GM21447 (cell line): Measurements from ENCODE around the gene MEA1.

Experiments
- ATAC-seq: cut with Tn5 transposase; IDR thresholded peaks from one replicate; pipeline ENCODE4 v1.9.1; 2021; ENCODE audit not compliant: unreplicated experiment

MEA1 gene

DNA sequence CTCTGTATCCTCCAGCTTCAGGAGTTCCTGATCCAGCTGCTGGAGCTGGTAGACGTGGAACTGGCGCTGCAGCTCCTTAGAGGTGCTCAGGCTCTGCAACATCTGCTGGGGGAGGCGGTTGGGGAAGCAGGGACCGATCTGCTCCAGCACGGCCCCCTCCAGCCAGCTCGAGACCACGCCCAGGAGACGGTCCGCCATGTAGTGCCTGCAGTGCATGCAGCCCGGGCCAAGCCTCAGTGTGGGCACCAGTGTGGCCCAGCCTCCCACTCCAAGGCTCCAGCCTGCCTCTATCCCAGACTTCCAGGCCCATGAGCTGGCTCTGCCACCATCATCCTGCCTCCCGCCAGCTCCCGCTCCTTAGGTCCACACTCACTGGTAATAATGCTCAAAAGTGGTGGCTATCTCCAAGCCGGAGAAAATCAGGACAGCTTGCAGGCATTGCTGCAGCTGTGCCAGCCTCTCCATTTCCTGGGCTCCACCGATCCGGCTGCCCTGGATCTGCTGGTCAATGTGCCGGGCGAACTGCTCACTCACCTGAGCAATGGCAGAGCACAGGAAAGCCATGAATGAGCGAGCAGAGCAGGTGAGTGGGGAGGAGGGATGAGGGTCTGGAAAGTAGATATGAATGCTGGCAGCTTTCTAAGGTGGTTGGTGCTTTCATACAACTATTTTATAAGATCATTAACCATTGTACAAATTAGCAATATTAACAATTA is 27.0 kb upstream of the MEA1 start:
- ATAC-seq, result no peak

DNA sequence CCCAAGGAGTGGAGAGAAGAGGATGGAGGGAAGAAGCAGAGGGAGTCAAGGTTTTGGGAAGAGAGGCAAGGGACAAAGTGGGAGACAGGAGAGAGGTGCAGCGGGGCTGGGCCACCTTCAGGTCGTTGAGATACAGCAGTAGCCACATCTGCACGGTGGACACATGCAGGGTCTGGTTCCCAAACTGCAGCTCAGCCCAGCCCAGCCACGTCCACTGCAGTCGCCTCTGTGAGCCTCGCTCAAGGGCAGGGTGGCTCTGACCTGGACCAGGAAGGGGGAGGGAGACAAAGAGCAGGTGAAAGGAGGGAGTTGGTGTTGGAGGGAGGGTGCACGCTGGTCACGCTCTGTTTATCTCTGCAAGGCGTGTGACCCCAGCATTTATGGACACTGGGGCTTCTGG is 25.0 kb upstream of the MEA1 start:
- no peak for ATAC-seq

DNA sequence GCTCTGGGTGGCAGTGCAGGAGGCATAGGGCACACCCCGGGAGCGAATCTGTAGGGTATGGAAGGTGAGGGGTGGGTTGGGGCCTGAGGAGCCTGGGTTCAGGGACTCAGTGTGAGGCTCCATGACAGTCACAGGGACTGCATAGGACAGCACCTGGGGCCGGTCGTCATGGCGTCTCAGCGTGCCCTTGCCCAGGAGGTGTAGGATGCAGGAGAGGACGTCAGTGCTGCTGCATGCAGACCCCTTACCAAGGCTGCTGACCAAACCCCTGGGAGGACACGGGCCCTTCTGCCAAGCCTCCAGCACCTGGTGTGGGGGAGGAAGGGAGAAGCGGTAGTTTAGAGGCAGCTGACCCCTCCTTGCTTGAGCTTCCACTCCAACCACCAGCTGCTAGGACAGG is 24.0 kb upstream of the MEA1 start:
- ATAC-seq, result no peak

DNA sequence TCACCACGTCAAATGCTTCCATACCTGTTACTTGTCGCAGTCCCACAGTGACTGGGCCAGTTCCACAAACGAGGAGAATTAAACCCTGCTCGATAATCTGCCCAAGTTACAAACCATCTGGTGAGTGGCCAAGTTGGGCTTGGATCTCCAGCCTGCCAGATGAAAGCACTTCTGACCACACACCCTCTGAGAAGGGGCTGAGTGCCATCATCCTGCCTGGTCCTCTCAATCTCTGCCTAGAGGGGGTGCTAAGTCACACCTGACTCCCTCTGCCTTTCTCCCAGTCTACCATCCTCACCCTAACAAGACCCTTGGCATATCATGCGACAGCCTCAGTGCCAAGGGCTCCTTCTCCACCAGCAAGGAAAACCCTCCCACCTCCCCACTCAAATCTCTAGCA is 23.5 kb upstream of the MEA1 start:
- ATAC-seq, result no peak

DNA sequence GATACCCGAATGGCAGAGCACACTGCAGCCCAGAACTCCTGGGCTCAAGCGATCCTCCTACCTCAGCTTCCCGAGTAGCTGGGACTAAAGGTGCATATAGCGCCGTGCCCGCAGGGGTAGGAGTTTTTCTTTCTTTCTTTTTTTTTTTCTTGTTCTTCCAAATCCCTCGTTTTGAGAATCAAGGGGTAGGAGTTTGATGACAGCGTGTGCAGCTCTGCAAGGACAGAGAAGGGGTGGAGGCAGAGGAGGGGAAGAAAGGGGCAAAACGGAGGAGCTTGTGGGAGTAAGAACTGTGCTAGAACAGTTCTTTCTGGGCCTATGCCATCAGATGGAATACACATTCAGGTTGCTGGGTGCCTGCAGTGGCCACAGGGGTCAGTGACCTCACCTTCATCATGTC is 23.0 kb upstream of the MEA1 start:
- ATAC-seq, result no peak

DNA sequence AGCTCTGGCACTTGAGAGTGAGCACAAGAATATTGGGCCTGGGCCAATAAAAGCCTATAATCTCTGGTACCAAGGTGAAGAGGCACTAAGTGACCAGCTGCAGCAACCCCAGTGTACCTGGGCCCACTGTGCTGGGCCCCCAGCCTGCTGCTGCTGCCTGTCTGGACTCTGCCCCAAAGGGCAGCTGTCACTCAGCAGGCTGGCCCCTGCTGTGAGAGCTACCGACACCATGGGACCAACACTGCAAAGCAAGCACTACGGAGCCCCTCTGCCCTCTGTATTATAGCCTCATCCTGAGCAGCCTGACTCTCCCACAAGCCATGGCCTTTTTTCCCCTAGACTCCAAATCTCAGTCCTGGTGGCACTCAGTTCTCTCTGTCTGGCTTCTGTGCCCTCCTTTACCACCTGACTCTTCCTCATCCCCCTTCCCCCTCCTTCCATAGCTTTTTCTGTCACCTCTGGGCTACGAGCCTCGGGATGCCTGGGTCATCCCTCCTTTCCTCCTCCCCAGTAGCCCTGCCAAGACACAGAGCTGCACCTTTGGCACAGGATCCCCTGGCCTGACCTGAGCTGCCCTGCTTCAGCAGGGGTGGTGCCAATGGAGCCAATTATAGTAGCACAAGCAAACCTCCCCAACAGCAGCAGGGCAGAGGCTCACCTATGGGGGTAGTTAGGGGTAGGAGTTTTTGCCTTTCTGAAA is 21.9 kb upstream of the MEA1 start:
- ATAC-seq, result no peak

DNA sequence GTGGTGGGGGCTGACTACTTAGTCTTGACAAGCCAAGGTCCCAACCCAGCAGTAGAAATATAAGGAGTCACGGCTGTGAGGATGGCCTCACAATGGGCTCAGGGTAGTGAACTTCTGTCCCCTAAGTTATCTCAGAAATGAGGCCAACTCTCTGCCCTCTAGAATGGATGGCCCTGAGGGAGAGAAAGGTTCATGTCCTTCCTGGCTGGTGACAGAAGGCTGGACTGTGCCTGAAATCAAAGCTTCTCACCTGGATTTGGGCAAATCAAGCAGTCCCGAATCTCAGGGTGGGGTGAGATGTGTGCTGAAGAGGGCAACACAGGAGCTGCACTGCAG is 20.4 kb upstream of the MEA1 start:
- ATAC-seq, result no peak

DNA sequence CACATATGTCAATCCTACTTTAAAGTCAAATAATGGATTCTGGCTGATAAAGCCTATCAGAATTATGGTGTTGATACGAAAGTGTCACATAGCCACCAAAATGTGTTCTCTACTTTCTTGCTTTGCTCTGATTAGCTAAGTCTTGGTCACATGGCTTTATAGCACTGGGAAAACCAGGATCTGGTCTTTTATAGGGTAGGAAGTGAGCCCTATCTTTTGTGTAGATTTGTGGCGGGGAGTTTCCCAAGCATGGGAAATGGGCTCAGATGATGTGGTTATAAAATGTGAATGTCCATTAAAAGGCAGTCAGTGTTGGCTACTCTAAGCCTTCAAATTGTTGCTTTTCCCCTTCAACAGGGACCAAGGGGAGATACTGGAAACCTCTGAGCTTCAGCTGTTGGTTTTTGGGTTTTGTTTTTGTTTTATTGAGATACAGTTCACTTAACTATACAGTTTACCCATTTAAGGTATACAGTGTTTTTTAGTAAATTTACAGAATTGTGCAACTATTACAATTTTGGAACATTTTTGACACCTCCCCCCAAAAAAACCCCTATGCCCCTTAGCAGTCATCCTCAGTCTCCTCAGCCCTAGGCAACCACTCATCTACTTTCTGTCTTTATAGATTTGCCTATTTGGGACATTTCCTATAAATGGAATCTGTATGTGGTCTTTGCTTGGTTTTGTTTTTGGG is 19.9 kb upstream of the MEA1 start:
- no peak for ATAC-seq

DNA sequence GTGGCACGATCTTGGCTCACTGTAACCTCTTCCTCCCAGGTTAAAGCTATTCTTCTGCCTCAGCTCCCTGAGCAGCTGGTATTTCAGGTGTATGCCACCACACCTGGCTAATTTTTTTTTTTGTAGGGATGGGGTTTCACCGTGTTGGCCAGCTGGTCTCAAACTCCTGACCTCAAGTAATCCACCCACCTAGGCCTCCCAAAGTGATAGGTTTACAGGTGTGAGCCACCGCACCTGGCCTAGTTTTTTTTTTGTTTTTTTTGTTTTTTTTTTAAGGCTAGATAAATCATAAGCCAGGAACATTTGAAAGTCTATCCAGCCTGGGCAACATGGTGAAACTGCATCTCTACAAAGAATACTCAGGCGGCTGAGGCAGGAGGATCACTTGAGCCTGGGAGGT is 18.6 kb upstream of the MEA1 start:
- ATAC-seq, result no peak

DNA sequence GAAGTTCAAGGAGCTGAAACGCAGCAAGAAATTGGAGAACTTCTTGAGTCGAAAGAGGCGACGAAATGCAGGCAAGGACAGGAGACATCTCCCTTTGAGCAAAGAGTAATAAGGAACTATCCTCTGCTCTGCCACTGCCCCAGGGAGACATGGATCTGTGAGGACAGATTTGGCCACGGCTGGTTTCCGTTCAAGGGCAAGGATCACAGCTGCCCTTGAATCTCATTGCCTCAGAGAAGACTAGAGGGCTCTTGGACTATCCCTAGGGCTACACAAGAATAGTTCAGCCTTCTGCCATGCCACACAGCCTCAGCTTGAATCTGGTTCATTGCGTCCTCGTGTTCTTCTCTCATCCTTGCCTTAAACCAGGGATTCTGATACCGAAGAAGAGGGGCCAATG is 15.4 kb upstream of the MEA1 start:
- no peak for ATAC-seq

DNA sequence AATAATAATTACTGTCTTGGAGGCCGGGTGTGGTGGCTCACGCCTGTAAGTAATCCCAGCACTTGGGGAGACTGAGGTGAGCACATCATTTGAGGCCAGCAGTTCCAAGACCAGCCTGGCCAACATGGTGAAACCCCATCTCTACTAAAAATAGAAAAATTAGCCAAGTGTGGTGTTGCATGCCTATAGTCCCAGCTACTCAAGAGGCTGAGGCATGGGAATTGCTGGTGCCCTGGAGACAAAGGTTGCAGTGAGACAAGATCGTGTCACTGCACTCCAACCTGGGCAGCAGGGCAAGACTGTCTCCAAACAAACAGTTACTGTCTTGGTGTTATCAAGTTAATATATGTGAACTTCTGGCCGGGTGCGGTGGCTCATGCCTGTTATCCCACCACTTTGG is 12.6 kb upstream of the MEA1 start:
- no peak for ATAC-seq

DNA sequence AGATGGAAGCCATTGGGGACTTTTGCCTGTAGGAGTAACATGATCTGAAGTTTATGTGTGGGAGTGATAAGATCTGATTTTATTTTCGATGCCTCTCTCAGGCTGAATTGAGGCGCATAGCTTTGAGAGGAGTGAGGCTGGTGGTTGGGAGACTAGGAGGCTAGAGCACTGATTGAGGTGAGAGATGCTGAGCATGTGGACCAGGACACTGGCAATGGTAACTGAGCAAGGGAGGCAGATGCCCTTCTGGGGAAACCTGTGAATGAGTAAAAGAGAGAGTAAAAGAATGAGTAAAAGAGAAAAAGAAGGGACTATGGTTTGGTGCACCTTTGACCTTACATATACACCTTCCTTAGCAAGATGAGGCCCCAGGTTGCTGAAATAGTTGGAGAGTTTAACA is 10.7 kb upstream of the MEA1 start:
- no peak for ATAC-seq

DNA sequence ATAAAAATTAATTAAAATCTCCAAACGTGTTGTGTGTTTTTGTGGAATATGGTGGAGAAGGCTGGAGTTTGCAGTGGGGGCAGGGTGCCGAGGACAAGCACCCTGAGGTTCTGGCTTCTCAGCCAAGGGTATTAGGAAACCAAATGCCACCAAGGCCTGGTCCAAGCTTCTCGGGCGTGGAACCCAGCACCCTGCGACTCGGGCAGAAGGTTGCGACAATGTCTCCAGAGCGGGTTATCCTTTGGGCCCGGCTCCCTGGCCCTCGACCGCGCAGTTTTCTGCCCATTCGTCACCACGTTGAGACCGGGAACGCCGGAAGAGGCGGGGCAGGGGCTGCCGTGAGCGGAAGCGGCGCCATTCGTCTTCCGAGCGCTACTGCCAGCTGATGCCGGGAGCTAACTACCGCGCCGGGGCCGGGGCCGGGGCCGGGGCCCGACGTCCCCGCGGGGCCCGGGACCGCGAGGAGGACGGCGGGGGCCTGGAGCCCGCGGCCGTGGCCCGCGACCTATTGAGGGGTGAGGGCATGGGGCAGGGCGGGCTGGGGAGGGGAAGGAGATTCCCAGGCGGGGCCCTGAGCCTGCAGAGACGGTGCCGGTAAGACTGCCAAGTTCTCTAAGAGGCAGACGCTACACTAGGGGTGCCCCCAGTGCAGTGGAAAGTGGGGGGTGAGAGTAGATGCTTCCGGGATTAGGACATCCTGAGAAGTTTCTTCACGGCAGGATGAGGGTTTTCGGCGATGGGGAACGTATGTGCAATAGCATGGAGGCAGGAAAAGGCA is 7.7 kb upstream of the MEA1 start, which contains the start of gene RRP36:
Gene RRP36 (plus strand): TSS at position 354 of the 778 bp plus-strand sequence. CDS start 32 bp downstream, at position 386.
- peak; percentile 73 for ATAC-seq

DNA sequence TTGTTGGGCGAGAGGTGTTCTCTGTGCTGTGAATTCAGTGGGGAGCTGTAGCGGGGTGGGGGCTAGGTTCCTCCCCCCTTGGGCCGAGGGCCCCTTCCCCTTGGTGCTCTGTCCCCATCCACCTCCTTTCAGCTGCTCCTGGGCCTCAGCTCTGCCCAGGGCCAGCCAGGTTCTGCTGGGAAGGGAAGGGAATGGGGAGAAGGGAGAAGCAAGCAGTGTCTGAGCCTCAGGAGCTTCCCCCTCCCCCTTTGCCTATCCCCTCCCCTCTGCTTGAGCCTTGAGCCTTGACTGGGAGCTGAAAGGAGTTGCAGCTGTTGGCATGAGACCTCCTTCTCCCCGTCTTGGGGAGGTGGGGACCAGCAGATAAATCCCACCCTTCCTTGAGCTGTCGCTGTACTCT is 7.1 kb upstream of the MEA1 start:
- ATAC-seq, result no peak

DNA sequence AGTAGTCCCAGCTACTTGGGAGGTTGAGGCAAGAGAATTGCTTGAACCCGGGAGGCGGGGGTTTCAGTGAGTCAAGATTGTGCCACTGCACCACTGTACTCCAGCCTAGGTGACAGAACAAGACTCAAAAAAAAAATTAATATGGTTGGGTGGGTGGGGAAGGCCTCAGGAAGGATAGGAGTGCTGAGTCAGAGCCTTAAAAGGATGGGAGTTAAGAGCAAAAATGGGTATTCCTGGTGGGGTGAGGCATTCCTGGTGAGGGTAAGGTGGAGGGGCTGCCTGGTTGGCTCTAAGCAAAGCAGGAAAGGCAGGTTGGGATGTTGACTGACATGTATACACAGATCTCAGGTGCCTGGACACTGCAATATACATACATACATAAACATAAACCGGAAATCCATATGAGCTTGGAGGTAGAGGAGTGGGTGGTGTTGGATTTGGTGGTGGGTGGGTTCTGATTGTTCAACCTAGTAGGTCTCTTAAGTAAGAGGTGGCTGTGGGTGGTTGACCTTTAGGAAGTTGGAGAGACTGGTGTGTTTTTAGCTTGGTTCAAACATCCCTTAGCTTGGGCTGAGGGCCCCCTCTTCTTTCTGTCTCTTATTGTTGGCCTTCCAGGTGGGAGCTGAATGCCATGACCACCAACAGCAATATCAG is 6.4 kb upstream of the MEA1 start:
- no peak for ATAC-seq

DNA sequence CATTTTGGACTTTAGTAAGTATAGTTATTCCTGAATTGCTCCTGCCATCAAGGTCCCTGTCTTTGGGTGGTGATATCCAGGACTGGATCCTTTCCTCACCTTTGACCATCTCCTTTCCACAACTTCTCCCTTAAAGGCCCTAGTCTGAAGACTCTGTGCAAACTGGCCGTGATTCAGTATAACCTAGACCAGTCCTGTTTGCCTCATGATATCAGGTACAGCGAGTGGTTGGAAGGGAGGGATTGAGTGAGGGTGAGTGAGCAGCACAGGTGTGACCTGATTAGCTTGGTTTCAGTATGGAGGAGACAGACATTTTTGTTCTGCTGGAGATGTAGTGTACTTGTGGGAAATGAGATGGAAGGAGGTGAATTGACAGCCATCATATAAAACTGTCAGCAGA is 5.4 kb upstream of the MEA1 start:
- no peak for ATAC-seq

DNA sequence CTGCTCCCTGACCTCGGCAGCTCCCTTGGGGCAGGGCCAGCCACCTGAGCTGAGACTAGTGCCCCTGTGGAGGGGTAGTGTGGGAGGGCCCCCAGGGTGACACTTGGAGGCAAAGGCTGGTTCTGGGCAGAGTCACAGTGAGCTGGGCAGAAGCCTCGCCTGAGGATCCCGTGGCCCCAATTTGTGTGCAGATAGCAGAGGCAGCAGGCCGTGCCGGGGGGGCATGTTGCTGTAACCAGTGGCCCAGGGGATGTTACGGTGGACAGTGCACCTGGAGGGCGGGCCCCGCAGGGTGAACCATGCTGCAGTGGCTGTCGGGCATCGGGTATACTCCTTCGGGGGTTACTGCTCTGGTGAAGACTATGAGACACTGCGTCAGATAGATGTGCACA is 3.2 kb upstream of the MEA1 start:
- no peak for ATAC-seq

DNA sequence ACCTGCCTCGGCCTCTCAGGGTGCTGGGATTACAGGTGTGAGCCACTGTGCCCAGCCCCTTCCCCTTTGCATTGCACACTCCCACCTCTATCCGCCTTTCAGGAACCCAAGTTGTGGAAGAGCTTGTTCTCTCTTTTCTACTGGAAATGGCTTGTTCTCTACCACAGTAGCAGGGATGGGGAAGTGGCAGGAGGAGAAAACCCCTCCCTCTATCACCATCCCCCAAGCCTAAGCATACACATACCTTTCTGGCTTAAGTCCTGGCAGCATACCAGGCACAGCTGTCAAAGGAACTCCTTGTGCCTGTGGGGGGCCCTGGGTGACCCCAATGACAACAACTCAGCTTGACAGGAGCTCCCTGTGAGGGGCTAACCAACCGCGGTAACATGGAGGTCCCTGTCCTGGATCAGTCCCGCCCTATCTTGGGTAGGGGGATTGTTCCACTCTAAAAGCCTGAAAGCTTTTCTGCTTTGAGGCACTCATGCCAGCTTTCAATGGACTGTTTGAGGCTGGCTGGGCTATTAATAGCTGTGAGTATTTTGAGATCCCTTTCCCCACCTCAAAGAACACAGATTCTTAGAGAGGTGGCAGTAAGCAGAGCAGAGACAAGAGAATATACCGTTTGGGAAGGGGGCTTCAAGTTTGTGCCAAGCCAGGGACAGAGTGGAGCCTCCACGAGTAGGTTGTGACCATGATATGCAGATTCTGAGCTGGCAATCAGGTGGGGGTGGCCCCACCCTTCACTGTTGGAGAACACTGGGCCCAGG is 2.6 kb upstream of the MEA1 start:
- ATAC-seq, result no peak

DNA sequence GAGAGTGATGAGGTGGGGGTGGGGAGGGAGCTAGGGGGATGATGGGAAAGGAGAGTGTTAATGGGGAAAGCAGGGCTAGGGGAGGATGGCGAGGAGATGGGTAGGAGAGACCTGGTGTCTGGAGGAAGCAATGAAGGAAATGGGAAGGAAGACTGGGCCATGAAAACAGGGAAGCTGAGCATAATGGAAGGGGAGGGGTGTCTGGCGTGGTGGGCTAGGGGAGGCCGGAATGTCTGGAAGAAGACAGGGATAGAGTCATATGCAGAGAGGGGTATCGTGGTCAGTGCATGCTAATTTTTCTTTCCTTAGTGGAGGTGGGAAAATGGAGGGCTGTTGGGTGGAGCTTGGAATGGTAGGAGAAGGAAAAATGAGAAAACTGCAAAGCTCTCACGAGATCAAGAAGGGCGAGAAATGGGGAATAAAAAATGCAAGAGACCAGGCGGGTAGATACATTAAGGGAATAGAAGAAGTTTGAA is 726 bp upstream of the MEA1 start:
- ATAC-seq, result no peak
